Immature natural killer cell (primary cell): ENCODE results near the gene COL13A1. TPM values are rescaled to one million over a fixed set of nuclear protein-coding genes. Genes with fewer than 3 reads are reported as not detected.
A peak's percentile ranks its signal among the peaks of the same experiment; 100 is the strongest.

Experiments
- DNase-seq, 3 donors: peaks; one replicate each; pipeline ENCODE4 v3.0.0; 2022; ENCODE audit warnings: mixed read lengths in 1 of 3
- H3K27ac Mint-ChIP-seq, 6 donors: one replicate each; pipeline ENCODE4 v1.8.0; 2020; ENCODE audit warnings: mixed read lengths in 6 of 6, mild to moderate bottlenecking in 5 of 6, inconsistent platforms in 4 of 6, moderate library complexity in 3 of 6
- H3K27me3 Mint-ChIP-seq, 3 donors: one replicate each; pipeline ENCODE4 v1.8.0; 2020 to 2021; ENCODE audit warnings: low read depth in 3 of 3, mild to moderate bottlenecking in 3 of 3, mixed read lengths in 3 of 3, moderate library complexity in 3 of 3, inconsistent platforms in 1 of 3
- H3K36me3 Mint-ChIP-seq, 3 donors: one replicate each; pipeline ENCODE4 v1.8.0; 2020; ENCODE audit warnings: mixed read lengths in 3 of 3, inconsistent platforms in 2 of 3, mild to moderate bottlenecking in 2 of 3
- H3K4me1 Mint-ChIP-seq, 2 donors: one replicate each; pipeline ENCODE4 v1.8.0; 2020; ENCODE audit warnings: inconsistent platforms in 2 of 2, mild to moderate bottlenecking in 2 of 2, mixed read lengths in 2 of 2, moderate library complexity in 1 of 2
- H3K4me3 Mint-ChIP-seq, 5 donors: one replicate each; pipeline ENCODE4 v1.8.0; 2020; ENCODE audit warnings: mild to moderate bottlenecking in 5 of 5, mixed read lengths in 5 of 5, inconsistent platforms in 3 of 5, moderate library complexity in 3 of 5
- H3K9me3 Mint-ChIP-seq, 6 donors: one replicate each; pipeline ENCODE4 v1.8.0; 2020; ENCODE audit warnings: mild to moderate bottlenecking in 6 of 6, mixed read lengths in 6 of 6, inconsistent platforms in 4 of 6, moderate library complexity in 3 of 6
- polyA plus RNA-seq, 3 donors: library from polyadenylated mRNA; unstranded; fragments of 300-500 nt; fragmentation: Illumina TruSeq; gene quantifications; one replicate each; pipeline ENCODE4 v1.2.3, GENCODE V29; 2021

COL13A1 gene
- polyA plus RNA-seq, 3 donors from 2014 or later: 1.0 to 6.0 (median 1.6) TPM

DNA sequence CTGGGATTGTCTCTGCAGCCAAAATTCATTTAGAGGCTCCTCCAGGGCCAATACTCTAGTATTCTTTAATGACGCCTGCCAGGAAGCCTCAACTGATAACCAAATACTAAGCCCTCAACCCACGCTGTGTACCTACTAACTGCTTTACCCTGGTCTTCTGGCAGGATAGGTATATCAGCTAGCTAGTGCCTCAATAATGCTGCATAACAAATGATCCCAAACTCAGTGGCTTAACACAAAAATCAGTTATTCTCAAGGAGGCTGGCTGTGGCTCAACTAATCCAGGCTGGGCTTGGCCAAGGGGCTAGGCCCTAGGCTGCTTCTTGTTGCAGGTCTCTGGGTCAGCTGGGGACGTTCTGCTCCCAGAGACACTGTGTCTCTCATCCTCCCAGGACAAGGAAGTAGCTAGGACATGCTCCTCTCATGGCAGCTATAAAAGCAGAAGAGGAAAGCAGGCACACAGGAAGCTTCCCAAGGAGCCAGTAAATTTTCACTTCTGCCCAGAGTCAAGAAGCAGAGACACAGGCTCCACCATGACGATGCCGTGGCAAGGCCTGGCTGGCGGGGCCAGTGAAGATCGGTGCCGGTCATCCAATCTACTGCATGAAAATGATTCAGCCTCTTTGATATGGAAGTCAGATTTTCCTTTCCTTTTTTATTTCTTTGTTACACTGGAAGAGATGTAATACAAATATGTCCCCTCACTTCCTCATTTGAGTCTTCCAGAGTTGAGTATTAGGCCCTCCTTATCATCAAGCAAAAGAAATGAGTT is 28.6 kb upstream of the COL13A1 start:
- peaks cover 20 to 23% of the 10 kb centered on the region in 2 donors for H3K4me1 Mint-ChIP-seq
- H3K9me3 Mint-ChIP-seq: no peaks in the 10 kb centered on the region
- peaks cover 0 to 3% (median 0%) of the 10 kb centered on the region in 3 donors for H3K36me3 Mint-ChIP-seq
- peaks cover 3 to 11% (median 6%) of the 10 kb centered on the region in 3 donors for H3K27me3 Mint-ChIP-seq
- no peak overlapping the region for H3K4me3 Mint-ChIP-seq
- H3K27ac Mint-ChIP-seq: peak overlapping the region in 1 of 6 donors; percentile 41
- no peak for DNase-seq

DNA sequence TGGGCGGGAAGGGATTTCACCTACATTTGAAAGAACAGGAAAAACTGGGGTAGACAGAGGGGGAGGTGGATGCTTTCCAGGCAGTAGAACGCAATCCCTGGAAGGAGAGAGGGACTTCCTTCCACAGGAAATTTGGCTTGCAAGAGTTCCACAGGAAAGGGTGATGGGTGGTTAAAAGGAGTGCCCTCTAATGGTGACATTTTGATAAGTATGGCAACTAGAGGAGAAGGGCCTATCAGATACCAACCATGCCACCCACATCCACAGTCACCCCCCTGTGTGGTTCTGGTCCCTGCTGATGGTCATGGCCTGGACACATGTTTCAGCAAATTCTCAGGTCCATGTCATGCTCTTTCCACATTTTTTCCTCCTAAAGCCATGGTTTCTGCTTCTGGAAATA is 27.1 kb upstream of the COL13A1 start:
- DNase-seq: no peak
- Mint-ChIP-seq H3K4me3 (no peak overlapping the region), H3K27me3 (peaks cover 3 to 6% (median 5%) of the 10 kb centered on the region in 3 donors), H3K36me3 (peaks cover 0 to 3% (median 0%) of the 10 kb centered on the region in 3 donors), H3K27ac (no peak overlapping the region), H3K9me3 (no peaks in the 10 kb centered on the region), H3K4me1 (peaks cover 20 to 21% of the 10 kb centered on the region in 2 donors)

GRCh38 chr10:69780077-69780476 is 21.6 kb upstream of the COL13A1 start:
- peaks cover 1 to 5% (median 5%) of the 10 kb centered on the region in 3 donors for H3K27me3 Mint-ChIP-seq
- no peaks in the 10 kb centered on the region for H3K9me3 Mint-ChIP-seq
- no peak overlapping the region for H3K4me3 Mint-ChIP-seq

DNA sequence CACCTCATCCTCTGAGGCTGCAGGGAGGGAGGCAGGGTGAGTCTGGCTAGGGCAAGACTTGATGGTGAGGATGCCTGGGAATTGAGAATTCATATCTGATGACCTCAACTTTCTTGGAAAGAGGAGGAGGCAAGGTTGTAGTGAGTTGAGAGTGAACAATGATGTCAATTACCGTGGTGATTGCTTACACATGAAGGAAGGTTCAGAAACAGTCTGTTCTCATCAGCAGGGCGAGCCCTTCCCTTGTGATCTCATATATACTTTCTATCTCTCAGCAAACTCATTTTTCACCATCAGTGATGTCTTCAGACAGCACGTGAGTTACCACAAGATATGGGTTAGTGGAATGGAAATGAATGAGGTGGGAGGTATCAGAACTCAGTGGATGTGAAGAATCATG is 20.1 kb upstream of the COL13A1 start:
- H3K9me3 Mint-ChIP-seq: no peaks in the 10 kb centered on the region
- no peak for DNase-seq
- H3K4me3 Mint-ChIP-seq: no peak overlapping the region
- H3K27ac Mint-ChIP-seq: no peak overlapping the region
- no peaks in the 10 kb centered on the region for H3K36me3 Mint-ChIP-seq
- H3K4me1 Mint-ChIP-seq: peaks cover 0 to under 1% of the 10 kb centered on the region in 2 donors
- peaks cover 3 to 6% (median 6%) of the 10 kb centered on the region in 3 donors for H3K27me3 Mint-ChIP-seq

More at GRCh38 chr10:69780077-69780476, 21.6 kb upstream of the COL13A1 start:
- no peak for DNase-seq
- no peaks in the 10 kb centered on the region for H3K36me3 Mint-ChIP-seq
- no peaks in the 10 kb centered on the region for H3K4me1 Mint-ChIP-seq
- H3K27ac Mint-ChIP-seq: no peak overlapping the region

DNA sequence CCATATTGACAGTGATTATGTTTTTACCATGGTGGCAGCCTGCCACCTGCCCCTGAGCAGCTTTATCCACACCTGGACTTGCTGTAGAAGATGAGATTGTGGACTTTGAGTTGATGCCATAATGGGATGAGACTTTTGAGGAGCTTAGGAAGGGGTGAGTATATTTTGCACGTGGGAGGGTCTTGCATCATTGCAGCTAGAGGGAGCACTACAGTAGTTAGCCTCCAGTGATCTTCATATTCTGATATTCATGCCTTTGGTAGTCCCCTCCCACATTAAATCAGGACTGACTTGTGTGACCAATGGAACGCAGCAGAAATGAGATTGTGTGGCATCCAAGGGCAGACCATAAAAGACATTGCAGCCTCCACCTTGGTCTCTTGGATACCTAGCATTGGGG is 18.2 kb upstream of the COL13A1 start:
- H3K9me3 Mint-ChIP-seq: no peaks in the 10 kb centered on the region
- H3K4me3 Mint-ChIP-seq: no peak overlapping the region
- DNase-seq: no peak
- peaks cover 5 to 10% of the 10 kb centered on the region in 2 donors for H3K4me1 Mint-ChIP-seq
- peaks cover 5 to 10% (median 6%) of the 10 kb centered on the region in 3 donors for H3K27me3 Mint-ChIP-seq
- no peaks in the 10 kb centered on the region for H3K36me3 Mint-ChIP-seq
- no peak overlapping the region for H3K27ac Mint-ChIP-seq

DNA sequence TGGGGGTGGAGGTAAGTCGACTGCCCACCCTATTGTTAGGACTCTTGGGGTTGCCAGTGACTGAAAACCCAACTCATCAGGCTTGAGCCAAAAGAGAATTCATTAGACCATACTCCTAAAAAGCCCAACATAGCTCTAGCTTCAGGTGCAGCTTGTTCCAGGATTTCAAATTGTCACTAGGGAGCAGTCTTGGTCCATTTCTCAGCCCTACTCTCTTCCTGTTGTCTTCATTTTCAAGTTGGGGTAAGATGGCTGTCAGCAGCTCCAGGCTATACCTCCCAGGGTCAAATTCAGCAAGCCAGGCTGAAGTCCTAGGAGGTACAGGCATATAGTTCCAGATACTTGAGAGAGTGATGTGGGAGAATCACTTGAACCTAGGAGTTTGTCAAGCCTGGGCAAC is 14.9 kb upstream of the COL13A1 start:
- Mint-ChIP-seq H3K4me3 (peak overlapping the region in 1 of 5 donors; percentile 13), H3K9me3 (peaks cover 0 to under 1% (median 0%) of the 10 kb centered on the region in 6 donors), H3K4me1 (peaks cover 7 to 20% of the 10 kb centered on the region in 2 donors), H3K27me3 (peaks cover 8 to 16% (median 11%) of the 10 kb centered on the region in 3 donors), H3K27ac (peak overlapping the region in 1 of 6 donors; percentile 36), H3K36me3 (no peaks in the 10 kb centered on the region)
- DNase-seq: peak; percentile 39 to 60 (median 59)

DNA sequence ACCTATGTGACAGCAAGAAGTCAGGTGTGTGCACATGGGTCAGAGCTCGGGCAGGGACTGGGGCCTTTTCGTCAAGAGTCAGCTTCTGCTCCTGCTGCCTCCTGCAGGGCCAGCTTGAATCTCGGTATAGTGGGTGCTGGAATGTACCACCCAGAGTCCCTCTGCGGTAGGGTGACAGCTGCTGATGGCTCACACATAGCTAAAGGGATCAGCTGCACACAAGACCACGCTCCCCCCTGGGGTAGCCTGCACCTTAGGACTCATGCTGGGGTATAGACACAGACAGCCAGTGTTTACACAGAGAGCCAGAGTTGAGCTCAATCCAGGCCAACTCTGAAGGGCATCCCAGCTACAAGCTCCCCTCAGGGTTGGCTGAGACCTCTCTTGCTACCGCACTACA is 14.0 kb upstream of the COL13A1 start:
- Mint-ChIP-seq H3K27ac (peak overlapping the region in 2 of 6 donors; percentile 28 to 66), H3K9me3 (peaks cover 0 to 2% (median 0%) of the 10 kb centered on the region in 6 donors), H3K27me3 (peaks cover 8 to 19% (median 14%) of the 10 kb centered on the region in 3 donors), H3K4me3 (no peak overlapping the region), H3K36me3 (no peaks in the 10 kb centered on the region), H3K4me1 (peaks cover 15 to 29% of the 10 kb centered on the region in 2 donors)
- no peak for DNase-seq

DNA sequence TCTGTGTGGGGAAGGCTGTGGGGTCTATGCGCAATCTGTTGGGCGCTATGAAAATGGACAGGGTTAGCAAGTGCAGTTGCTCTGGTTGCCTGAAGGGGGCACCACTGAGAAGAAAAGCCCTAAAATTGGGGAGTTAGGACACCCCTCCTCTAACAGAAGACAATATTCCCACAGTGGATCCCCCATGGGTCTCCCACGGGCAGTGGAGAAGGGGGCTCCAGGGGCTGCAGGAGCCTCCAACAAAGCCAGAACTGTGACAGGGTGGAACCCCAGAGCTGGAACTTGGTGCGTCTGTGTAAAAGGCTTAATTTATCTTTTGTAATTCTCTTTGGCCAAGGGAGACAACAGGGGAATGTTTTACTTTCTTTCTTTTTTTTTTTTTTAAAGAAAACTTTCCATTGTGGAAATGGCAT is 12.5 kb upstream of the COL13A1 start:
- H3K4me3 Mint-ChIP-seq: no peak overlapping the region

DNA sequence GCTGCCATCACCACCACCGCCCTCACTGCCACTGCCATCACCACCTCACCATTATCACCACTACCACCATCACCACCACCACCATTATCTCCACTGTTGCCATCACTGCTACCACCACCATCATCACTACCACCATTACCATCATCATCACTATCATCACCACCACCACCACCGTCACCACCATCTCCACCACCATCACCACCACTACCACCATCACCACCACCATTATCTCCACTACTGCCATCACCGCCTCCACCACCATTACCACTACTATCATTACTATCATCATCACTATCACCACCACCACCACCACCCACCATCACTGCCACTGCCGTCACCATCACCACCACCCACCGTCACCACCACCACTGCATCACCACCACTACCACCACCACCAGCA is 9.9 kb upstream of the COL13A1 start:
- H3K27ac Mint-ChIP-seq: peak overlapping the region; percentile 20 to 91 (median 52)
- H3K36me3 Mint-ChIP-seq: peaks cover 0 to 3% (median 3%) of the 10 kb centered on the region in 3 donors
- H3K9me3 Mint-ChIP-seq: peaks cover 0 to 2% (median 0%) of the 10 kb centered on the region in 6 donors
- peaks cover 12 to 23% (median 19%) of the 10 kb centered on the region in 3 donors for H3K27me3 Mint-ChIP-seq
- no peak overlapping the region for H3K4me3 Mint-ChIP-seq
- peak in 1 of 3 donors; percentile 12 for DNase-seq
- peaks cover 24 to 46% of the 10 kb centered on the region in 2 donors for H3K4me1 Mint-ChIP-seq

More for the DNA sequence above, 12.5 kb upstream of the COL13A1 start:
- peak in 1 of 3 donors; percentile 23 for DNase-seq
- Mint-ChIP-seq H3K27ac (peak overlapping the region in 1 of 6 donors; percentile 40), H3K27me3 (peaks cover 12 to 25% (median 23%) of the 10 kb centered on the region in 3 donors), H3K9me3 (peaks cover 0 to 2% (median 0%) of the 10 kb centered on the region in 6 donors), H3K4me1 (peaks cover 24 to 44% of the 10 kb centered on the region in 2 donors), H3K36me3 (no peaks in the 10 kb centered on the region)

GRCh38 chr10:69792341-69792740 is 9.4 kb upstream of the COL13A1 start:
- peaks cover 0 to 2% (median 0%) of the 10 kb centered on the region in 6 donors for H3K9me3 Mint-ChIP-seq
- peaks cover 0 to 3% (median 3%) of the 10 kb centered on the region in 3 donors for H3K36me3 Mint-ChIP-seq
- peaks cover 20 to 41% of the 10 kb centered on the region in 2 donors for H3K4me1 Mint-ChIP-seq
- no peak overlapping the region for H3K4me3 Mint-ChIP-seq
- peak overlapping the region in 3 of 6 donors; percentile 20 to 73 (median 56) for H3K27ac Mint-ChIP-seq
- DNase-seq: no peak
- H3K27me3 Mint-ChIP-seq: peaks cover 12 to 25% (median 18%) of the 10 kb centered on the region in 3 donors

- peaks cover 11 to 19% (median 18%) of the 10 kb centered on the region in 3 donors for H3K27me3 Mint-ChIP-seq
These were observed 7.0 kb upstream of the COL13A1 start for GRCh38 chr10:69794673-69795072.

GRCh38 chr10:69795242-69795934 is 6.3 kb upstream of the COL13A1 start:
- Mint-ChIP-seq H3K4me3 (no peak overlapping the region), H3K9me3 (peaks cover 0 to 2% (median 0%) of the 10 kb centered on the region in 6 donors), H3K4me1 (peaks cover 23 to 49% of the 10 kb centered on the region in 2 donors), H3K27ac (no peak overlapping the region), H3K27me3 (peaks cover 11 to 21% (median 19%) of the 10 kb centered on the region in 3 donors), H3K36me3 (peaks cover 0 to 3% (median 3%) of the 10 kb centered on the region in 3 donors)
- DNase-seq: no peak

More at GRCh38 chr10:69794673-69795072, 7.0 kb upstream of the COL13A1 start:
- H3K9me3 Mint-ChIP-seq: peaks cover 0 to 2% (median 0%) of the 10 kb centered on the region in 6 donors
- no peak overlapping the region for H3K4me3 Mint-ChIP-seq
- H3K36me3 Mint-ChIP-seq: peaks cover 0 to 3% (median 3%) of the 10 kb centered on the region in 3 donors
- peaks cover 23 to 47% of the 10 kb centered on the region in 2 donors for H3K4me1 Mint-ChIP-seq
- DNase-seq: no peak
- peak overlapping the region in 1 of 6 donors; percentile 5 for H3K27ac Mint-ChIP-seq

GRCh38 chr10:69797959-69798358 is 3.7 kb upstream of the COL13A1 start:
- H3K27ac Mint-ChIP-seq: peak overlapping the region in 1 of 6 donors; percentile 37
- DNase-seq: no peak
- H3K9me3 Mint-ChIP-seq: no peaks in the 10 kb centered on the region
- H3K36me3 Mint-ChIP-seq: peaks cover 0 to 3% (median 3%) of the 10 kb centered on the region in 3 donors
- H3K4me1 Mint-ChIP-seq: peaks cover 26 to 42% of the 10 kb centered on the region in 2 donors
- peaks cover 15 to 23% (median 16%) of the 10 kb centered on the region in 3 donors for H3K27me3 Mint-ChIP-seq
- H3K4me3 Mint-ChIP-seq: no peak overlapping the region
